HG03103 (cell line): ENCODE measurements around the gene COMT.

Experiments
- ATAC-seq: cut with Tn5 transposase; IDR thresholded peaks from one replicate; pipeline ENCODE4 v1.9.1; 2021; ENCODE audit warnings: low read depth; ENCODE audit not compliant: unreplicated experiment

Gene COMT

GRCh38 chr22:19955241-19956128 is 13.9 kb downstream of the COMT start:
- ATAC-seq: no peak

DNA sequence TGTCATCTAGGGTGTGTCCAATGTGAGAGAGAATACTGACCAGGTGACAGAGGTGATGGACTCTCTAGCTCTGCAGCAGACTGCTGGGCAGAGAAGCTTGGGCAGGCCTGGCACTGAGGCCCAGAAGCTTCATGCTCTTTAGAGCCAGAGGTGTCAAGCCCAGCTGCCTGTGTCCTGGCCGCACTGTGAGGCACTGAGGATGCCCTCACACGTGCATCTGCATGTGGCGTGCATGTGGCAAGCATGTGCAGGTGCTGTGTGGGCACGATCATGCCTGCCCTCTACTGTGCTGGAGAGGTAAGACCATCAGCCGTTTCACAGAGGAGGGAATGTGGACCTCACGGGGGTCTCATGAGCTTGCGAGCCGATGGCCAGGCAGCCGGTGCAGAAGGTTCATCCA is 15.9 kb downstream of the COMT start:
- no peak for ATAC-seq

- ATAC-seq: no peak
These were observed 16.8 kb downstream of the COMT start for GRCh38 chr22:19958083-19959042.

DNA sequence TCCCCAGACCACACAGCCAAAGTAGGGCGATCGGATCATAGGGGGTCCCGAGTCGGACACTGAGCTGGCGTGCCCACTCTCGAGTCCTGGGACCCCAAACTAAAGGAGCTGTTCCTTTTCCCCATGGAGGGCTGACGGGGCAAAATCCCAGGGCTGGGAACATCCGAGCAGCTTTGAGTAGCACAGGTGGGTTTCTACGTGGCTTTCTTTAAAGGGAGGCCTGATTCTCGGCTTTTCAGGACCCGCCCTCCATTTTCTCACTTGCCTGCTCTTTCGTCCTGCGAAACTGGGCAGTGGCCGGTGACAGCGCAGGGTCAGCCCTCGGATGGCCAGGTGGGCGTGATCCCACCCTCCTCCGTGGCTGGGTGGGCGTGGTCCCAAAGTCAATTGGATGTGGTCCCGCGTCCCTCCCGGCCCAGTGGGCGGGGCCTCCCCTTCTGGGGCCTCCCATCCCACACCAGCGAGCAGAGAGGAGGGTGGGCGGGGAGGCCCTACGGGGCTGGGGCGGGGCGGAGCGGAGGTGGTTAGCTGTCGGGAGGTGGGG is 17.5 kb downstream of the COMT start:
- ATAC-seq: no peak

DNA sequence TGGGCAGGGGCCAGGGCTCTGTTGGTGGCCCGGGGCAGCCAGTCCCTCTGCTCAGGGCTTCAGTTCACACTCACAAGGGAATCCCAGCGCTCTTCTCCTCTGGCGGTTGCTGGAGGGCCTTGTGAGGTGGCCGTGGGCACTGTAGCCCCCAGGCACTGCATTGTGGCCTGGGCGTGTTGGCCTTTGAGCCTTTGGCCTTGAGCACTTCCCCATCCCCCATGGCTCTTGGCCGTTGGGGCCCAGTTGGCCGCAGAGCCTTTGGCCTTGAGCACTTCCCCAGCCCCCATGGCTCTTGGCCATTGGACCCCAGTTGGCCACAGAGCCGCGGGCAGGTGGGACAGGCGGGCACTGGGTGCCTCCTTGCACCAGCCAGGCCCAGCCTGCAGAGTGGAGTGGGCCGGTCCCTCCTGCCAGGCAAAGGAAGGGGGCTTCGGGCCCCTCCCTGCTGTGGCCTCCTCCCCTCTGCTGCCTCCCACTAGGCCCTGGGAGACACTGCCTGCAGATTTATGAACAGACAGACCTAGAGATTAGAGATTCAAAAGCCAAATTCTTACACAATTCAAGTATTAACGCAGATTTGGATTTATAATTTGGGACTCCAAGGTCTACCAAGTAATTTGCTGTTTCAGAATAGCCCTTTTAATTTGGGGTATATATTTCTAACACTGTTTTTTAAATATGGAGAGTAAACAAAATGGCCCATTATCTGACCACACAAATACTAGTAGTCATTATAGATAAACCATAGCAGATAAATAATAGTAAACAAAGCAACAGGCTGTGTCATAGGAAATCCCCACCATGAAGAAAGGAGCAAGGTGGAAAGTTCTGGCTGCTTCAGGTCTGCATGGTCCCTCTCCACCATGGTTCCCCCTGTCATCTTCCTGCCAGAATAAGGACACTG is 18.3 kb downstream of the COMT start:
- no peak for ATAC-seq

DNA sequence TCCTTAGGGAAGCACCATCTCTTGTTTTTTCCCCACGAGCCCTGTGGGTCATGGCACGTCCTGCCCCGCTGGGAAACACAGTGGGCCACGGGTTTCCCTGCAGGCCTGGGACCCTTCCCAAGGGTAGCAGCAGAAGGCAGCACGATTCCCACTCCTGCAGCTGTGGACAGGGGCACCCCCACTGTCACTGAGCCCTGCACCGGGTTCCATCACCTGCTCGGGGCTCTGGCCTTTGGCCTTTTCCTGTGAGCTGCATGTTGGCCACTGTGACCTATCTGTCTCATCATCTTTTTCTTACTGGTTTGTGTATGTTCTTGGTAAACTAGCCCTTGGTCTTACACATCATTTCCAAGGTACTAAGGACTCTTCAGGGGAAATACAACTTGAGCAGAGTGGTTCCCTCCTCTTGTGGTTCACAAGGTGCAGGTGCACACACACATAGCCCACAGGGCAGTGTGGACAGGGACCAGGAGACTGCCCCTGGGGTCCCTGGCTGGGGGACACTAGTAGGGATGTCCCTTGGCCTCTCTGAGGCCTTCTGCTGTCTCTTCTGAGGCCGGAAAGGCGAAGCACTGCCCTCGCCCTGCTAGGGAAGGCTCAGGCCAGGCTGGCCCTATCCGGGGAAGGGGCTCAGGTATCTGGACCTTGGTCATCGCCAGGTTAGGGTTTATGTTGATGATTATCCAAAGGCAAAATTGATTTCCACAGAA is 19.1 kb downstream of the COMT start:
- no peak for ATAC-seq

GRCh38 chr22:19961201-19961580 is 19.6 kb downstream of the COMT start:
- no peak for ATAC-seq

GRCh38 chr22:19961868-19962245 is 20.3 kb downstream of the COMT start:
- ATAC-seq: no peak

DNA sequence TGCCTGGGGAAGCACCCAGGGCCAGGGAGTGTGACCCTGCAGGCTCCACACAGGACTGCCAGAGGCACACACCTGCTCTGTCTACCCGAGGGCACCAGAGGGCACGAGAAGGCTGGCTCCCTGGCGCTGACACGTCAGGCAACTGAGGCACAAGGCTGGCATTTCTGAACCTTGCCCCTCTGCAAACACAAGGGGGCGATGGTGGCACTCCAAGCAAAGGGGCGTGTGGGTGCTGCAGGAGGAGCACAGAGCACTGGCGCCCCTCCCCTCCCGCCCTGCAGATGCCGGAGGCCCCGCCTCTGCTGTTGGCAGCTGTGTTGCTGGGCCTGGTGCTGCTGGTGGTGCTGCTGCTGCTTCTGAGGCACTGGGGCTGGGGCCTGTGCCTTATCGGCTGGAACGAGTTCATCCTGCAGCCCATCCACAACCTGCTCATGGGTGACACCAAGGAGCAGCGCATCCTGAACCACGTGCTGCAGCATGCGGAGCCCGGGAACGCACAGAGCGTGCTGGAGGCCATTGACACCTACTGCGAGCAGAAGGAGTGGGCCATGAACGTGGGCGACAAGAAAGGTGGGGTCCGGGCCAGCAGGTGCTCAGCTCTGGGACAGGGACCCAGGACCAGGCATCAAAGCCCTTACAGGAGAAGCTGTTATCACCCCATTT is 20.8 kb downstream of the COMT start:
- no peak for ATAC-seq

- ATAC-seq: no peak
These were observed 21.6 kb downstream of the COMT start for GRCh38 chr22:19962909-19963806.

- no peak for ATAC-seq
These were observed 22.5 kb downstream of the COMT start for GRCh38 chr22:19963863-19964642.

- no peak for ATAC-seq
These were observed 23.3 kb downstream of the COMT start for GRCh38 chr22:19964701-19965386.

GRCh38 chr22:19965771-19966709 is 24.5 kb downstream of the COMT start:
- ATAC-seq: no peak

GRCh38 chr22:19966908-19967750 is 25.6 kb downstream of the COMT start:
- ATAC-seq: no peak
